ENCODE data around the gene TRAPPC2L.

- TF ChIP-seq NFRKB (IDR thresholded peaks at IDR 0.05), result no peak
- TF ChIP-seq FOXM1 (IDR thresholded peaks at IDR 0.05; ENCODE audit: borderline replicate concordance), result no peak
- TF ChIP-seq SUZ12 (IDR thresholded peaks at IDR 0.05), result no peak
- TF ChIP-seq FOXK2 (IDR thresholded peaks at IDR 0.05), result no peak
- no peak for TF ChIP-seq FOXA1 (IDR thresholded peaks at IDR 0.05)
- no peak for TF ChIP-seq LEF1 (IDR thresholded peaks at IDR 0.05; ENCODE audit: borderline replicate concordance)
- TF ChIP-seq BHLHE40 (IDR thresholded peaks at IDR 0.05; ENCODE audit: borderline replicate concordance), result no peak
Observed at GRCh38 chr16:88818575-88818874, 38.4 kb upstream of the TRAPPC2L start.

Measured in HEK293T (cell line).